Adrenal gland (tissue), 5 donors: ENCODE data around the gene TBC1D32.
"Not testable (repeated sequence)": the region's sequence is repeated elsewhere in the genome, so short reads cannot be mapped to it uniquely, and the experiment has no call there.

Experiments
- CTCF ChIP-seq, 6 experiments: fragments of 450-650 bp in 4 of 6; fragments of 200-600 bp in 2 of 6; sonication (generic) in 1 of 6; IDR thresholded peaks; 1 replicate in 5 of 6; 2 replicates in 1 of 6; pipeline versions ENCODE4 v1.5.1 to v1.8.0; 2016 to 2021; ENCODE audit warnings: antibody characterized with exemption in 6 of 6, mild to moderate bottlenecking in 2 of 6, moderate library complexity in 1 of 6
- POLR2A ChIP-seq, 2 donors: fragments of 450-650 bp; IDR thresholded peaks; one replicate each; pipeline ENCODE4 v1.6.1; 2017; ENCODE audit warnings: antibody characterized with exemption in 2 of 2, mild to moderate bottlenecking in 2 of 2, moderate library complexity in 1 of 2
- donor health status: DM: no; HTN: no; CAD: no.

GRCh38 chr6:121374219-121374618 lies 39.9 kb upstream of the TBC1D32 start:
- not testable (repeated sequence) for TF ChIP-seq CTCF, POLR2A (IDR thresholded peaks at IDR 0.05)
